K562 (cell line): ENCODE data around the gene EPS8L1. TPM values are rescaled to one million over a fixed set of nuclear protein-coding genes. Genes with fewer than 3 reads are reported as not detected.

ENCODE experiments used
- ATF7 ChIP-seq: fragments of 450-650 bp; IDR thresholded peaks from 2 replicates; pipeline ENCODE4 v1.7.1; 2014; ENCODE audit warnings: mild to moderate bottlenecking, moderate library complexity
- BHLHE40 ChIP-seq: IDR thresholded peaks from 2 replicates; pipeline ENCODE4 v1.6.1; 2011; ENCODE audit warnings: low read length, improper control_type of control experiment
- HNRNPL ChIP-seq: fragments of 200-400 bp; formaldehyde crosslinking; IDR thresholded peaks from 2 replicates; pipeline ENCODE4 v1.6.1; 2017; ENCODE audit warnings: low read depth, mild to moderate bottlenecking, low read length
- IRF2 ChIP-seq: sonication (generic); formaldehyde crosslinking; IDR thresholded peaks from 2 replicates; pipeline ENCODE4 v1.8.1; 2022; ENCODE audit warnings: mild to moderate bottlenecking, missing genetic modification reagents
- LCOR ChIP-seq: sonication (generic); formaldehyde crosslinking; IDR thresholded peaks from 2 replicates; pipeline ENCODE4 v1.8.0; 2022; ENCODE audit warnings: mild to moderate bottlenecking, missing genetic modification reagents
- MTF1 ChIP-seq: fragments of 250-450 bp; sonication (Bioruptor Pico); IDR thresholded peaks from 2 replicates; pipeline ENCODE4 v1.9.0; 2021; ENCODE audit warnings: moderate library complexity, mild to moderate bottlenecking, inconsistent platforms, borderline replicate concordance
- MXD1 ChIP-seq: fragments of 250-450 bp; sonication (Bioruptor Pico); IDR thresholded peaks from 2 replicates; pipeline ENCODE4 v1.8.0; 2021; ENCODE audit warnings: borderline replicate concordance, mild to moderate bottlenecking, moderate library complexity; ENCODE audit not compliant: poor library complexity, severe bottlenecking
- MXI1 ChIP-seq: IDR thresholded peaks from 2 replicates; pipeline ENCODE4 v1.6.1; 2011; ENCODE audit warnings: low read depth, mild to moderate bottlenecking, improper control_type of control experiment, low read length
- RBM25 ChIP-seq: fragments of 200-400 bp; formaldehyde crosslinking; IDR thresholded peaks from 2 replicates; pipeline ENCODE4 v1.6.1; 2018; ENCODE audit warnings: low read length, low read depth, moderate library complexity; ENCODE audit not compliant: severe bottlenecking
- ZBTB9 ChIP-seq: fragments of 450-650 bp; formaldehyde crosslinking; IDR thresholded peaks from 2 replicates; pipeline ENCODE4 v1.4.0; 2020; ENCODE audit warnings: mild to moderate bottlenecking, moderate library complexity
- ZFX ChIP-seq: sonication (generic); formaldehyde crosslinking; IDR thresholded peaks from 2 replicates; pipeline ENCODE4 v1.8.0; 2022; ENCODE audit warnings: mild to moderate bottlenecking, missing genetic modification reagents, moderate library complexity
- polyA plus RNA-seq, 8 experiments: library from polyadenylated mRNA; depleted of rRNA in 4 of 8; stranded (reverse) in 5 of 8; unstranded in 3 of 8; fragments of >200 nt; fragmentation: Nextera tagmentation in 2 of 8; fragmentation: Illumina TruSeq in 1 of 8; extraction: Ambion mirVana in 2 of 8; extraction: Trizol in 1 of 8; gene quantifications; 2 replicates each; pipeline versions ENCODE4 v1.2.1 to v1.2.3, GENCODE V29; 2011 to 2014; ENCODE audit warnings: inconsistent platforms in 1 of 8, missing spikeins in 1 of 8
- total RNA-seq, 7 experiments: library from RNA; depleted of rRNA in 6 of 7; stranded (reverse); fragments of >200 nt in 6 of 7; fragmentation: Illumina TruSeq in 2 of 7; extraction: Trizol in 2 of 7; gene quantifications; 2 replicates each; pipeline versions ENCODE4 v1.2.1 to v1.2.3, GENCODE V29; 2011 to 2021; ENCODE audit warnings: low replicate concordance in 1 of 7
- TF ChIP-seq, protein P1 (sequence below): fragments of 200-800 bp; sonication (Bioruptor generic); IDR thresholded peaks from 2 replicates; pipeline ENCODE4 v1.6.1; 2017; ENCODE audit warnings: missing genetic modification characterization, missing compliant biosample characterization
- TF ChIP-seq, protein P2 (sequence below), 2 experiments: fragments of 450-650 bp; IDR thresholded peaks; 2 replicates each; pipeline ENCODE4 v1.6.1; 2018; ENCODE audit warnings: mild to moderate bottlenecking in 2 of 2, low read depth in 1 of 2; ENCODE audit not compliant: partially characterized antibody in 2 of 2
- TF ChIP-seq, protein P3 (sequence below): sonication (generic); formaldehyde crosslinking; IDR thresholded peaks from 2 replicates; pipeline ENCODE4 v1.9.0; 2022; ENCODE audit warnings: mild to moderate bottlenecking, missing genetic modification reagents
- TF ChIP-seq, protein P4 (sequence below): sonication (generic); formaldehyde crosslinking; IDR thresholded peaks from 2 replicates; pipeline ENCODE4 v1.8.0; 2023; ENCODE audit warnings: mild to moderate bottlenecking, missing genetic modification reagents

Gene EPS8L1
- total and polyA plus RNA-seq, 9 of the 15 experiments (the other 6 are each of a cell fraction or from before 2014, with no cell fraction given) = 0.35 to 22.1 (median 11.9) TPM

DNA sequence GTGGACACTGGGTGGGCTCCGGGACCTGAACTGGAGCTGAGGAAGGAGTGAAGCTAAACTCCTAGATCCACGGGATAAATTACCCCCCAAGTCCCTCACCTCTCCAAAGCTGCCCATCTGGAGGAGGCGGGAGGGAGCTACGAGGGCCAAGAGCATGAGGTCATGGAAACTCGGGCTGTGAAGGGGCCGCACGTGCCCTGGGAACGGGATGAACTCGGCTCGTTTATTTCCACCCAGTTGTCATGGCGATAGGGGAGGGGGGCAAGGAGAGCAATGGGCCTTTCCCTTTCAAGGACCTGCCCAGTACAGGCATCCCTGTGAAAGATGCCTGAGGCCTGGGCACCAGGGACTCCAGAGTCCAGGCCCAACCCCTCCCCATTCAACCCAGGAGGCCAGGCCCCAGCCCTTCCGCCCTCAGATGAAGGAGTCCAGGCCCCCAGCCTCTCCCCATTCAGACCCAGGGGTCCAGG is 37.9 kb downstream of the EPS8L1 start (continued):
- TF ChIP-seq, protein P1, sequence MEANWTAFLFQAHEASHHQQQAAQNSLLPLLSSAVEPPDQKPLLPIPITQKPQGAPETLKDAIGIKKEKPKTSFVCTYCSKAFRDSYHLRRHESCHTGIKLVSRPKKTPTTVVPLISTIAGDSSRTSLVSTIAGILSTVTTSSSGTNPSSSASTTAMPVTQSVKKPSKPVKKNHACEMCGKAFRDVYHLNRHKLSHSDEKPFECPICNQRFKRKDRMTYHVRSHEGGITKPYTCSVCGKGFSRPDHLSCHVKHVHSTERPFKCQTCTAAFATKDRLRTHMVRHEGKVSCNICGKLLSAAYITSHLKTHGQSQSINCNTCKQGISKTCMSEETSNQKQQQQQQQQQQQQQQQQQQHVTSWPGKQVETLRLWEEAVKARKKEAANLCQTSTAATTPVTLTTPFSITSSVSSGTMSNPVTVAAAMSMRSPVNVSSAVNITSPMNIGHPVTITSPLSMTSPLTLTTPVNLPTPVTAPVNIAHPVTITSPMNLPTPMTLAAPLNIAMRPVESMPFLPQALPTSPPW (CRISPR knock-in tag) = peak; percentile 95
- TF ChIP-seq BHLHE40 (peak; percentile 98), MXD1 (no peak), IRF2 (CRISPR knock-in tag) (no peak), ZFX (CRISPR knock-in tag) (peak; percentile 31; the same call in 1 of the 2 replicates), ATF7 (peak; percentile 73; the same call in 1 of the 2 replicates), MTF1 (CRISPR knock-in tag) (no peak), LCOR (CRISPR knock-in tag) (no peak), ZBTB9 (CRISPR knock-in tag) (no peak), HNRNPL (no peak), MXI1 (0 out of 2 replicates have a peak, but pooled peaks have one; percentile 46), RBM25 (no peak)
- TF ChIP-seq, protein P2, sequence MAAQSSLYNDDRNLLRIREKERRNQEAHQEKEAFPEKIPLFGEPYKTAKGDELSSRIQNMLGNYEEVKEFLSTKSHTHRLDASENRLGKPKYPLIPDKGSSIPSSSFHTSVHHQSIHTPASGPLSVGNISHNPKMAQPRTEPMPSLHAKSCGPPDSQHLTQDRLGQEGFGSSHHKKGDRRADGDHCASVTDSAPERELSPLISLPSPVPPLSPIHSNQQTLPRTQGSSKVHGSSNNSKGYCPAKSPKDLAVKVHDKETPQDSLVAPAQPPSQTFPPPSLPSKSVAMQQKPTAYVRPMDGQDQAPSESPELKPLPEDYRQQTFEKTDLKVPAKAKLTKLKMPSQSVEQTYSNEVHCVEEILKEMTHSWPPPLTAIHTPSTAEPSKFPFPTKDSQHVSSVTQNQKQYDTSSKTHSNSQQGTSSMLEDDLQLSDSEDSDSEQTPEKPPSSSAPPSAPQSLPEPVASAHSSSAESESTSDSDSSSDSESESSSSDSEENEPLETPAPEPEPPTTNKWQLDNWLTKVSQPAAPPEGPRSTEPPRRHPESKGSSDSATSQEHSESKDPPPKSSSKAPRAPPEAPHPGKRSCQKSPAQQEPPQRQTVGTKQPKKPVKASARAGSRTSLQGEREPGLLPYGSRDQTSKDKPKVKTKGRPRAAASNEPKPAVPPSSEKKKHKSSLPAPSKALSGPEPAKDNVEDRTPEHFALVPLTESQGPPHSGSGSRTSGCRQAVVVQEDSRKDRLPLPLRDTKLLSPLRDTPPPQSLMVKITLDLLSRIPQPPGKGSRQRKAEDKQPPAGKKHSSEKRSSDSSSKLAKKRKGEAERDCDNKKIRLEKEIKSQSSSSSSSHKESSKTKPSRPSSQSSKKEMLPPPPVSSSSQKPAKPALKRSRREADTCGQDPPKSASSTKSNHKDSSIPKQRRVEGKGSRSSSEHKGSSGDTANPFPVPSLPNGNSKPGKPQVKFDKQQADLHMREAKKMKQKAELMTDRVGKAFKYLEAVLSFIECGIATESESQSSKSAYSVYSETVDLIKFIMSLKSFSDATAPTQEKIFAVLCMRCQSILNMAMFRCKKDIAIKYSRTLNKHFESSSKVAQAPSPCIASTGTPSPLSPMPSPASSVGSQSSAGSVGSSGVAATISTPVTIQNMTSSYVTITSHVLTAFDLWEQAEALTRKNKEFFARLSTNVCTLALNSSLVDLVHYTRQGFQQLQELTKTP (IDR thresholded peaks at IDR 0.05; ENCODE audit: low read depth in 1 of 2, partially characterized antibody in 2 of 2) = no peak
- TF ChIP-seq, protein P3, sequence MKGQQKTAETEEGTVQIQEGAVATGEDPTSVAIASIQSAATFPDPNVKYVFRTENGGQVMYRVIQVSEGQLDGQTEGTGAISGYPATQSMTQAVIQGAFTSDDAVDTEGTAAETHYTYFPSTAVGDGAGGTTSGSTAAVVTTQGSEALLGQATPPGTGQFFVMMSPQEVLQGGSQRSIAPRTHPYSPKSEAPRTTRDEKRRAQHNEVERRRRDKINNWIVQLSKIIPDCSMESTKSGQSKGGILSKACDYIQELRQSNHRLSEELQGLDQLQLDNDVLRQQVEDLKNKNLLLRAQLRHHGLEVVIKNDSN (CRISPR knock-in tag) = peak; percentile 82
- TF ChIP-seq, protein P4, sequence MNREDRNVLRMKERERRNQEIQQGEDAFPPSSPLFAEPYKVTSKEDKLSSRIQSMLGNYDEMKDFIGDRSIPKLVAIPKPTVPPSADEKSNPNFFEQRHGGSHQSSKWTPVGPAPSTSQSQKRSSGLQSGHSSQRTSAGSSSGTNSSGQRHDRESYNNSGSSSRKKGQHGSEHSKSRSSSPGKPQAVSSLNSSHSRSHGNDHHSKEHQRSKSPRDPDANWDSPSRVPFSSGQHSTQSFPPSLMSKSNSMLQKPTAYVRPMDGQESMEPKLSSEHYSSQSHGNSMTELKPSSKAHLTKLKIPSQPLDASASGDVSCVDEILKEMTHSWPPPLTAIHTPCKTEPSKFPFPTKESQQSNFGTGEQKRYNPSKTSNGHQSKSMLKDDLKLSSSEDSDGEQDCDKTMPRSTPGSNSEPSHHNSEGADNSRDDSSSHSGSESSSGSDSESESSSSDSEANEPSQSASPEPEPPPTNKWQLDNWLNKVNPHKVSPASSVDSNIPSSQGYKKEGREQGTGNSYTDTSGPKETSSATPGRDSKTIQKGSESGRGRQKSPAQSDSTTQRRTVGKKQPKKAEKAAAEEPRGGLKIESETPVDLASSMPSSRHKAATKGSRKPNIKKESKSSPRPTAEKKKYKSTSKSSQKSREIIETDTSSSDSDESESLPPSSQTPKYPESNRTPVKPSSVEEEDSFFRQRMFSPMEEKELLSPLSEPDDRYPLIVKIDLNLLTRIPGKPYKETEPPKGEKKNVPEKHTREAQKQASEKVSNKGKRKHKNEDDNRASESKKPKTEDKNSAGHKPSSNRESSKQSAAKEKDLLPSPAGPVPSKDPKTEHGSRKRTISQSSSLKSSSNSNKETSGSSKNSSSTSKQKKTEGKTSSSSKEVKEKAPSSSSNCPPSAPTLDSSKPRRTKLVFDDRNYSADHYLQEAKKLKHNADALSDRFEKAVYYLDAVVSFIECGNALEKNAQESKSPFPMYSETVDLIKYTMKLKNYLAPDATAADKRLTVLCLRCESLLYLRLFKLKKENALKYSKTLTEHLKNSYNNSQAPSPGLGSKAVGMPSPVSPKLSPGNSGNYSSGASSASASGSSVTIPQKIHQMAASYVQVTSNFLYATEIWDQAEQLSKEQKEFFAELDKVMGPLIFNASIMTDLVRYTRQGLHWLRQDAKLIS (CRISPR knock-in tag) = no peak
